Right atrium auricular region (tissue), 2 donors: ENCODE measurements around the gene CYP26C1. TPM values are rescaled to one million over a fixed set of nuclear protein-coding genes. Genes with fewer than 3 reads are reported as not detected.
"Not testable (repeated sequence)": the region's sequence is repeated elsewhere in the genome, so short reads cannot be mapped to it uniquely, and the experiment has no call there.

Experiments
- DNase-seq: peaks from one replicate; pipeline ENCODE4 v3.0.0-alpha.2; 2019; ENCODE audit warnings: low spot score
- H3K27ac ChIP-seq, 2 donors: fragments of 200-600 bp; sonication (generic); 1 replicate in 1 of 2; 2 replicates in 1 of 2; pipeline ENCODE4 v1.5.1; 2016 to 2019
- H3K27me3 ChIP-seq, 2 donors: fragments of 200-600 bp; sonication (generic); one replicate each; pipeline versions ENCODE4 v1.5.1 to v1.6.0; 2017 to 2019
- H3K36me3 ChIP-seq: fragments of 200-600 bp; sonication (generic); one replicate; pipeline ENCODE4 v1.5.1; 2016
- H3K4me1 ChIP-seq, 2 donors: fragments of 200-600 bp; sonication (generic); one replicate each; pipeline versions ENCODE4 v1.5.1 to v1.6.0; 2017 to 2019
- H3K4me3 ChIP-seq, 2 donors: fragments of 200-600 bp; sonication (generic); 1 replicate in 1 of 2; 2 replicates in 1 of 2; pipeline ENCODE4 v1.5.1; 2017 to 2019; ENCODE audit warnings: mild to moderate bottlenecking in 1 of 2, moderate library complexity in 1 of 2
- H3K9me3 ChIP-seq, 2 donors: fragments of 200-600 bp; sonication (generic); one replicate each; pipeline ENCODE4 v1.5.1; 2019
- CTCF ChIP-seq, 2 donors: fragments of 200-600 bp; sonication (generic); IDR thresholded peaks; one replicate each; pipeline ENCODE4 v1.5.1; 2019; ENCODE audit warnings: antibody characterized with exemption in 2 of 2
- total RNA-seq, 2 donors: library from RNA; depleted of rRNA; stranded (reverse); fragments of >200 nt; gene quantifications; one replicate each; pipeline ENCODE4 v1.1.0, GENCODE V29; 2016

CYP26C1 gene
- total RNA-seq, 2 donors from 2014 or later, result not detected

- no peaks in the 10 kb centered on the region for H3K36me3 ChIP-seq
Observed at GRCh38 chr10:93099670-93100069, 39.1 kb downstream of the CYP26C1 start.

GRCh38 chr10:93101148-93101547, 40.5 kb downstream of the CYP26C1 start:
- DNase-seq, H3K4me1 ChIP-seq, H3K27me3 ChIP-seq, H3K27ac ChIP-seq, H3K9me3 ChIP-seq, H3K4me3 ChIP-seq, H3K36me3 ChIP-seq: not testable (repeated sequence)

More at GRCh38 chr10:93099670-93100069, 39.1 kb downstream of the CYP26C1 start:
- Histone ChIP-seq H3K27me3 (no peaks in the 10 kb centered on the region), H3K27ac (no peak overlapping the region), H3K4me1 (no peaks in the 10 kb centered on the region), H3K9me3 (peaks cover 0 to 10% of the 10 kb centered on the region in 2 donors), H3K4me3 (no peak overlapping the region)
- peak; percentile 30 for DNase-seq
- no peak for TF ChIP-seq CTCF (IDR thresholded peaks at IDR 0.05)

- H3K36me3 ChIP-seq, result no peaks in the 10 kb centered on the region
- DNase-seq, result no peak
- H3K4me1 ChIP-seq, result no peaks in the 10 kb centered on the region
- H3K4me3 ChIP-seq, result no peak overlapping the region
- no peaks in the 10 kb centered on the region for H3K27me3 ChIP-seq
- no peak overlapping the region for H3K27ac ChIP-seq
- no peak for TF ChIP-seq CTCF (IDR thresholded peaks at IDR 0.05)
- peaks cover 0 to 10% of the 10 kb centered on the region in 2 donors for H3K9me3 ChIP-seq
Observed at GRCh38 chr10:93103953-93104352, 43.4 kb downstream of the CYP26C1 start.

- Histone ChIP-seq H3K4me3 (no peak overlapping the region), H3K36me3 (no peaks in the 10 kb centered on the region), H3K9me3 (peaks cover 0 to 10% of the 10 kb centered on the region in 2 donors), H3K27me3 (no peaks in the 10 kb centered on the region), H3K4me1 (no peaks in the 10 kb centered on the region), H3K27ac (no peak overlapping the region)
- peak; percentile 26 for DNase-seq
- no peak for TF ChIP-seq CTCF (IDR thresholded peaks at IDR 0.05)
Observed at GRCh38 chr10:93106631-93107072, 46.1 kb downstream of the CYP26C1 start.

GRCh38 chr10:93110472-93111146, 50.0 kb downstream of the CYP26C1 start:
- no peaks in the 10 kb centered on the region for H3K27me3 ChIP-seq
- no peak overlapping the region for H3K27ac ChIP-seq
- DNase-seq, result peak; percentile 1
- H3K4me3 ChIP-seq, result no peak overlapping the region
- H3K4me1 ChIP-seq, result no peaks in the 10 kb centered on the region
- no peak for TF ChIP-seq CTCF (IDR thresholded peaks at IDR 0.05)
- H3K36me3 ChIP-seq, result no peaks in the 10 kb centered on the region
- H3K9me3 ChIP-seq, result no peaks in the 10 kb centered on the region

GRCh38 chr10:93113042-93113441, 52.4 kb downstream of the CYP26C1 start:
- TF ChIP-seq CTCF (IDR thresholded peaks at IDR 0.05), result no peak
- Histone ChIP-seq H3K27me3 (no peaks in the 10 kb centered on the region), H3K4me1 (no peaks in the 10 kb centered on the region), H3K4me3 (no peak overlapping the region), H3K9me3 (no peaks in the 10 kb centered on the region), H3K27ac (no peak overlapping the region), H3K36me3 (no peaks in the 10 kb centered on the region)
- no peak for DNase-seq
